Activated CD8-positive, alpha-beta memory T cell treated with anti-CD3 and anti-CD28 coated beads, Interleukin-2, amount 10 ng/mL, durations not matched to agents 7 days and 5 days (primary cell): Measurements from ENCODE around the gene RUBCNL. TPM values are rescaled to one million over a fixed set of nuclear protein-coding genes. Genes with fewer than 3 reads are reported as not detected.
"Not testable (repeated sequence)": the region's sequence is repeated elsewhere in the genome, so short reads cannot be mapped to it uniquely, and the experiment has no call there.

ENCODE experiments used
- ATAC-seq: fragments of 150-1000 bp; cut with Tn5 transposase; one replicate; pipeline ENCODE4 v1.10.0; 2021; ENCODE audit warnings: moderate library complexity
- CTCF ChIA-PET: fragments of 350-600 bp; sonication (Branson Sonifier 250); formaldehyde crosslinking; loops from one replicate; lab custom pipeline; 2021; ENCODE audit warnings: antibody characterized with exemption; lab: Charles Lee
- DNase-seq: peaks from one replicate; pipeline ENCODE4 v3.0.0-alpha.2; 2020
- H3K27ac Mint-ChIP-seq: one replicate; pipeline ENCODE4 v1.8.0; 2021; ENCODE audit warnings: mild to moderate bottlenecking, mixed read lengths
- H3K27me3 Mint-ChIP-seq: one replicate; pipeline ENCODE4 v1.8.0; 2021; ENCODE audit warnings: mixed read lengths
- H3K36me3 Mint-ChIP-seq: one replicate; pipeline ENCODE4 v1.8.0; 2021; ENCODE audit warnings: mild to moderate bottlenecking, mixed read lengths
- H3K4me1 Mint-ChIP-seq: one replicate; pipeline ENCODE4 v1.8.0; 2021; ENCODE audit warnings: mixed read lengths
- H3K4me3 Mint-ChIP-seq: one replicate; pipeline ENCODE4 v1.8.0; 2021; ENCODE audit warnings: mild to moderate bottlenecking, moderate library complexity, mixed read lengths
- H3K9me3 Mint-ChIP-seq: one replicate; pipeline ENCODE4 v1.8.0; 2022; ENCODE audit warnings: low read depth, mixed read lengths
- total RNA-seq, 2 experiments: library from RNA; stranded (reverse); gene quantifications; one replicate each; pipeline ENCODE4 v1.2.3, GENCODE V29; 2021

The RUBCNL gene
- total RNA-seq, 2 experiments from 2014 or later, result not detected

- no peak for ATAC-seq
- Mint-ChIP-seq H3K27me3 (peaks cover 55% of the 10 kb centered on the region), H3K27ac (no peak overlapping the region)
These were observed 524 bp downstream of the RUBCNL start for GRCh38 chr13:46386392-46387063.

GRCh38 chr13:46385946-46386345 is 1.1 kb downstream of the RUBCNL start:
- Mint-ChIP-seq H3K4me1 (peaks cover 20% of the 10 kb centered on the region), H3K9me3 (no peaks in the 10 kb centered on the region), H3K4me3 (no peak overlapping the region), H3K36me3 (no peaks in the 10 kb centered on the region), H3K27ac (no peak overlapping the region), H3K27me3 (peaks cover 58% of the 10 kb centered on the region)
- CTCF ChIA-PET, result no interaction called here
- DNase-seq (no peak), ATAC-seq (no peak)

More at GRCh38 chr13:46386392-46387063, 524 bp downstream of the RUBCNL start:
- H3K4me1 Mint-ChIP-seq, result peaks cover 20% of the 10 kb centered on the region
- H3K4me3 Mint-ChIP-seq, result peak overlapping the region; percentile 54
- CTCF ChIA-PET, result no interaction called here
- H3K9me3 Mint-ChIP-seq, result no peaks in the 10 kb centered on the region
- no peak for DNase-seq
- no peaks in the 10 kb centered on the region for H3K36me3 Mint-ChIP-seq

GRCh38 chr13:46383383-46383782 is 3.7 kb downstream of the RUBCNL start:
- H3K36me3 Mint-ChIP-seq, result no peaks in the 10 kb centered on the region
- H3K27ac Mint-ChIP-seq, result no peak overlapping the region
- DNase-seq, result no peak
- peaks cover 59% of the 10 kb centered on the region for H3K27me3 Mint-ChIP-seq
- H3K4me3 Mint-ChIP-seq, result no peak overlapping the region
- no peaks in the 10 kb centered on the region for H3K9me3 Mint-ChIP-seq
- CTCF ChIA-PET, result no interaction called here
- H3K4me1 Mint-ChIP-seq, result peaks cover 5% of the 10 kb centered on the region
- no peak for ATAC-seq

GRCh38 chr13:46382224-46382623 is 4.8 kb downstream of the RUBCNL start:
- H3K9me3 Mint-ChIP-seq, result no peaks in the 10 kb centered on the region
- no peak overlapping the region for H3K27ac Mint-ChIP-seq
- H3K27me3 Mint-ChIP-seq, result peaks cover 52% of the 10 kb centered on the region
- CTCF ChIA-PET, result no interaction called here
- H3K4me3 Mint-ChIP-seq, result no peak overlapping the region
- H3K4me1 Mint-ChIP-seq, result peaks cover under 1% of the 10 kb centered on the region
- no peaks in the 10 kb centered on the region for H3K36me3 Mint-ChIP-seq
- ATAC-seq (no peak), DNase-seq (no peak)

GRCh38 chr13:46380242-46380641 is 6.8 kb downstream of the RUBCNL start:
- DNase-seq (no peak), ATAC-seq (no peak)
- no peaks in the 10 kb centered on the region for H3K9me3 Mint-ChIP-seq
- no peak overlapping the region for H3K27ac Mint-ChIP-seq
- H3K4me1 Mint-ChIP-seq, result no peaks in the 10 kb centered on the region
- no peak overlapping the region for H3K4me3 Mint-ChIP-seq
- CTCF ChIA-PET, result no interaction called here
- no peaks in the 10 kb centered on the region for H3K36me3 Mint-ChIP-seq
- H3K27me3 Mint-ChIP-seq, result peaks cover 38% of the 10 kb centered on the region

GRCh38 chr13:46379611-46380010 is 7.4 kb downstream of the RUBCNL start:
- H3K36me3 Mint-ChIP-seq, result no peaks in the 10 kb centered on the region
- no peaks in the 10 kb centered on the region for H3K9me3 Mint-ChIP-seq
- CTCF ChIA-PET, result no interaction called here
- ATAC-seq, result no peak
- no peaks in the 10 kb centered on the region for H3K4me1 Mint-ChIP-seq
- no peak overlapping the region for H3K4me3 Mint-ChIP-seq
- no peak overlapping the region for H3K27ac Mint-ChIP-seq
- peaks cover 36% of the 10 kb centered on the region for H3K27me3 Mint-ChIP-seq
- no peak for DNase-seq

- peaks cover 31% of the 10 kb centered on the region for H3K27me3 Mint-ChIP-seq
- H3K36me3 Mint-ChIP-seq, result no peaks in the 10 kb centered on the region
- H3K27ac Mint-ChIP-seq, result no peak overlapping the region
These were observed 8.6 kb downstream of the RUBCNL start for GRCh38 chr13:46378411-46378810.

GRCh38 chr13:46377554-46377953 is 9.5 kb downstream of the RUBCNL start:
- Mint-ChIP-seq H3K4me3 (no peak overlapping the region), H3K36me3 (no peaks in the 10 kb centered on the region), H3K27ac (no peak overlapping the region), H3K27me3 (peaks cover 27% of the 10 kb centered on the region), H3K4me1 (no peaks in the 10 kb centered on the region), H3K9me3 (no peaks in the 10 kb centered on the region)
- ATAC-seq, result no peak
- DNase-seq, result no peak
- CTCF ChIA-PET, result no interaction called here

More at GRCh38 chr13:46378411-46378810, 8.6 kb downstream of the RUBCNL start:
- CTCF ChIA-PET, result no interaction called here
- ATAC-seq (no peak), DNase-seq (no peak)
- Mint-ChIP-seq H3K4me1 (no peaks in the 10 kb centered on the region), H3K4me3 (no peak overlapping the region), H3K9me3 (no peaks in the 10 kb centered on the region)

- no peak overlapping the region for H3K4me3 Mint-ChIP-seq
- ATAC-seq, result no peak
- no peaks in the 10 kb centered on the region for H3K36me3 Mint-ChIP-seq
- no peak for DNase-seq
- CTCF ChIA-PET, result no interaction called here
- H3K9me3 Mint-ChIP-seq, result no peaks in the 10 kb centered on the region
- H3K27ac Mint-ChIP-seq, result no peak overlapping the region
- H3K4me1 Mint-ChIP-seq, result no peaks in the 10 kb centered on the region
- H3K27me3 Mint-ChIP-seq, result peaks cover 19% of the 10 kb centered on the region
These were observed 12.3 kb downstream of the RUBCNL start for GRCh38 chr13:46374710-46375109.

GRCh38 chr13:46373623-46374022 is 13.4 kb downstream of the RUBCNL start:
- H3K4me1 Mint-ChIP-seq, result no peaks in the 10 kb centered on the region
- no peak for ATAC-seq

GRCh38 chr13:46372938-46373337 is 14.1 kb downstream of the RUBCNL start:
- H3K4me3 Mint-ChIP-seq, H3K4me1 Mint-ChIP-seq, ATAC-seq, H3K9me3 Mint-ChIP-seq, H3K27ac Mint-ChIP-seq, DNase-seq, H3K36me3 Mint-ChIP-seq, CTCF ChIA-PET: not testable (repeated sequence)
- H3K27me3 Mint-ChIP-seq, result peaks cover 21% of the 10 kb centered on the region

More at GRCh38 chr13:46373623-46374022, 13.4 kb downstream of the RUBCNL start:
- Mint-ChIP-seq H3K9me3 (no peaks in the 10 kb centered on the region), H3K4me3 (no peak overlapping the region), H3K27ac (no peak overlapping the region), H3K27me3 (peaks cover 21% of the 10 kb centered on the region), H3K36me3 (no peaks in the 10 kb centered on the region)
- CTCF ChIA-PET, result no interaction called here
- no peak for DNase-seq

GRCh38 chr13:46372071-46372470 is 15.0 kb downstream of the RUBCNL start:
- DNase-seq (no peak), ATAC-seq (no peak)
- Mint-ChIP-seq H3K4me3 (no peak overlapping the region), H3K4me1 (no peaks in the 10 kb centered on the region), H3K9me3 (no peaks in the 10 kb centered on the region), H3K27ac (no peak overlapping the region), H3K36me3 (no peaks in the 10 kb centered on the region), H3K27me3 (peaks cover 21% of the 10 kb centered on the region)
- CTCF ChIA-PET, result no interaction called here

GRCh38 chr13:46369506-46370277 is 17.4 kb downstream of the RUBCNL start:
- DNase-seq (no peak), ATAC-seq (no peak)
- Mint-ChIP-seq H3K4me3 (no peak overlapping the region), H3K27ac (no peak overlapping the region), H3K27me3 (peaks cover 13% of the 10 kb centered on the region), H3K9me3 (no peaks in the 10 kb centered on the region), H3K36me3 (no peaks in the 10 kb centered on the region), H3K4me1 (no peaks in the 10 kb centered on the region)
- CTCF ChIA-PET, result no interaction called here
